Astrocyte of the spinal cord (primary cell): ENCODE measurements around the gene RSAD1.

Experiments used
- DNase-seq: peaks from one replicate; pipeline ENCODE4 v3.0.0; 2011; ENCODE audit warnings: low read depth, low spot score
- H3K4me3 ChIP-seq: 2 replicates; pipeline ENCODE4 v1.5.1; 2011; ENCODE audit warnings: low read depth, mild to moderate bottlenecking, low read length, moderate library complexity
- in situ Hi-C: cut with HindIII; loops from 2 replicates; pipeline ENCODE4 v1.10.0; 2017; ENCODE audit warnings: low sequenced_read_pairs
- TF ChIP-seq, protein P1 (sequence below): IDR thresholded peaks from 2 replicates; pipeline ENCODE4 v1.5.1; 2012; ENCODE audit warnings: low read depth, mild to moderate bottlenecking, low read length, inconsistent platforms

RSAD1 gene

DNA sequence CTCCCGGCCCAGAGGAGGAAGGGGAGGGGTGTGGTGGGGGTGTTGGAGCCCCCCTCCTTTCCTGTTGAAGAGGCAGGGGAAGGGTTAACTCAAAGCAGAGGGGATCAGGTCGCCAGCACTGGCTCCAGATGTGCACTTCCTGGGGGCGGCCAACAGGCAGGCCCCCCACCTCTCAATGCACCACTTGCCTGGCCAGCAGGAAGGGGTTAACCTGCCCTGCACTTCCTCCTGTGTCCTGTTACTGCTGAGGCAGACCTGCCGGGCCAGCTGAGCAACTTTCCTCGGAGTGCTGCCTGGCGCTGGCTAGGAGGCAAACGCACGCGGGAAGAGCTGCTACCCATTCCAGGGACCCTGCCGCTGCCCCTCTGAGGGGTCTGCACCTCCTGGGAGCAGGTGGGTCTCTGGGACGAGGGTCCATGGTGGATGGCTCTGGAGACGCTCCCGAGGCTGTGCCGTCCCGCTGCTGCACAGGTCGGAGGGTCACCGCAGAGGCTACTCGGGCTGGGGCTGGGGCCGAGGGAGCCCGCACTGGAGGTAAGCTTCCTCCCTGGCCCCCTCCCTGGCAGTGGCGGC lies 53.9 kb downstream of the RSAD1 start, which contains the start of gene EPN3:
Gene EPN3, plus strand, starts transcription at position 284 of the 573 bp plus-strand sequence. CDS start 3,822 bp downstream, outside the sequence.
- no peak within 1 kb of the TSS for H3K4me3 ChIP-seq
- in situ Hi-C loops: no loop called here
- no peak for DNase-seq
- TF ChIP-seq, protein P1, sequence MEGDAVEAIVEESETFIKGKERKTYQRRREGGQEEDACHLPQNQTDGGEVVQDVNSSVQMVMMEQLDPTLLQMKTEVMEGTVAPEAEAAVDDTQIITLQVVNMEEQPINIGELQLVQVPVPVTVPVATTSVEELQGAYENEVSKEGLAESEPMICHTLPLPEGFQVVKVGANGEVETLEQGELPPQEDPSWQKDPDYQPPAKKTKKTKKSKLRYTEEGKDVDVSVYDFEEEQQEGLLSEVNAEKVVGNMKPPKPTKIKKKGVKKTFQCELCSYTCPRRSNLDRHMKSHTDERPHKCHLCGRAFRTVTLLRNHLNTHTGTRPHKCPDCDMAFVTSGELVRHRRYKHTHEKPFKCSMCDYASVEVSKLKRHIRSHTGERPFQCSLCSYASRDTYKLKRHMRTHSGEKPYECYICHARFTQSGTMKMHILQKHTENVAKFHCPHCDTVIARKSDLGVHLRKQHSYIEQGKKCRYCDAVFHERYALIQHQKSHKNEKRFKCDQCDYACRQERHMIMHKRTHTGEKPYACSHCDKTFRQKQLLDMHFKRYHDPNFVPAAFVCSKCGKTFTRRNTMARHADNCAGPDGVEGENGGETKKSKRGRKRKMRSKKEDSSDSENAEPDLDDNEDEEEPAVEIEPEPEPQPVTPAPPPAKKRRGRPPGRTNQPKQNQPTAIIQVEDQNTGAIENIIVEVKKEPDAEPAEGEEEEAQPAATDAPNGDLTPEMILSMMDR: no peak

DNA sequence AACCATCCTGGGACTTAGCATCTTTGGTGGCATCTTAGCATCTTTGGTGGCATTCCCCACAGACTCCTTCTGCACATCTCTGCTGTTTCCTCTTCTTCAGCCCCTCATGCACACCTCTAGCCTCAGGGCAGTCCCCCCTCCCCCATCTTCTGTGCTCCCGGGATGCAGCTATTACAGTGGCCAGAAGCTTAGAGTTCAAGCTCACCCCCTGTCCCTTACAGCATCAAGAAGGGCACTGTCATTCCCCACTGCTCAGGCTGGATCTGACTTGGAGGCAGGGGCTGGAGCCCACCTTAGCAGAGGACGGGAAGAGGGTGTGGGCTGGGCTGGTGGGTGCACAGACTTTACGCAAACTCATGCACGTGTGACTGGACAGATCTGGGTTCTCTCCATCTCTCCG lies 54.5 kb downstream of the RSAD1 start:
- no peak for DNase-seq
- TF ChIP-seq, protein P1: no peak
- H3K4me3 ChIP-seq: no peak overlapping the region
- in situ Hi-C loops: no loop called here

DNA sequence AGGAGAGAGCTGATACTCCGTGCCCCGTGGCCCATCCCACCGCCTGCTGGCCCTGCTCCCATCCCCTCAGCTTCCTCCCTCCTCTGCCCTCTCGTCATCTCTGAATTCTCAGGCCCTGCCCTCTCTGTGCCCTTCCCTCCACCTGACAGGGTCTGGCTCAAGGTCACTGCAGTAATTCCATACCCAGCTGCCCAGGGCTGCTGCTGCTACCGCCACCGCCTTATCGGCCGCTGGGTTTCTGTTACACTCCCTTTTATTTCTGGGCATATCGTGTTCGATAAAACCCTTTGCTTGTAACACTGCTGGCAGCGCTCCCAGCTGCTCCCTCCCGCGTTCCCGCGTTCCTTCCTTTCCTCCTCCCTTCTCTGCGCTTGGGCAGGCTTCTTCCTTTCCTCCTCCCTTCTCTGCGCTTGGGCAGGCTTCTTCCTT lies 55.1 kb downstream of the RSAD1 start:
- H3K4me3 ChIP-seq: no peak overlapping the region
- in situ Hi-C loops: no loop called here

DNA sequence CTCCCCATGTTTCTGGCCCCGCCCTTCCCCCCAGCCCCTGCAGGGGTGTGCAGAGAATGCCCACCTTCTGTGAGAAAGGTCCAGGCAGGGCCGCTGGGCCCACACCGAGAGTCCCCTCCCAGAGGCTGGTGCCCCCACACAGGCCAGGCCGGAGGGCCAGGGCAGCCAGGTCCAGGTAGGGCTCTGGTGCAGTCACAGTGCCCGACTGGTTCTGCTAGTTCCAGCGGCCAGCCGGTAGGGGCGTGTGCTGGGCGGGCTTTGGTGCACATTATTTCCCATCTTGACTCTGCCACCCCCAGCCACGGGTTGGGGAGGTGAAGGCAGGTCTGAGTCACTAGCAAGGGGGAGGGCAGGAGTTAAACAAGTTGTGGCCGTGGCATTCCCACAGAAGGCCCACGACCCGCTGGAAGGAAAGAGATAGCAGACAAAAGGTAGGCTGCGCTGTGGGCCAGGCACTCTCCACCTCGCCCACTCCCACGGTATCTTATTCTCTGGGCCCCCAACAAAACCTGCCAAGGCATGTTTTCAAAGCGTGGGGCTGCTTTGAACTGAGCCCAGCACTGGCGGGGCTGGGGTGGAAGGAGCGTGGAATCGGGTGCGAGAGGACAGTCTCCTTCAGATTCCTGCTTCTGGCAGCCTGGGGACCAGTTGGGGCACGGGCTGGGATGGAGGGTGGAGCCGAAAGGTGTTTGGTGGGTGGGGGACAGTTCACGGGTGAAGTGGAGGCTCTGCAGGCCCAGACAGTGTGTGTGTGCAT lies 55.7 kb downstream of the RSAD1 start:
- no peak for DNase-seq
- TF ChIP-seq, protein P1: peak; percentile 51
- in situ Hi-C loops: no loop called here
- H3K4me3 ChIP-seq: no peak overlapping the region

More for the DNA sequence above, 55.1 kb downstream of the RSAD1 start:
- no peak for DNase-seq
- TF ChIP-seq, protein P1: no peak

DNA sequence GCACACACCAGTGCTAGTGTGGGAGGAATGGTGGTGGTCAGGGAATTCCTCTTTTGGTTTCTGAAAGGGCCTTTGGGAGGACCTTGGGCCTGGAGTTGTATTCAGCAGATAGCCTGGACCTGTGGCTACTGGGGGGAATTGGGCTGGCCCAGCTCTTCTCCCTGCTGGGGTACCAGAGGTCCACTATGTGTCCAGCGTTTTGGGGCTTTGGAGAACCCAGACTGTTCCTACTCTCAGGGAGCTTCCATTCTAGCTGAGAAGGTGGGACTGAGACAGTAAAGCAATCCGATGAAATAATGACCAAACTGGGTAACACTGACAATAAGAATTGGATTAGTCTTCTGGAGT lies 56.3 kb downstream of the RSAD1 start:
- H3K4me3 ChIP-seq: no peak overlapping the region
- TF ChIP-seq, protein P1: no peak
- no peak for DNase-seq
- in situ Hi-C loops: no loop called here

DNA sequence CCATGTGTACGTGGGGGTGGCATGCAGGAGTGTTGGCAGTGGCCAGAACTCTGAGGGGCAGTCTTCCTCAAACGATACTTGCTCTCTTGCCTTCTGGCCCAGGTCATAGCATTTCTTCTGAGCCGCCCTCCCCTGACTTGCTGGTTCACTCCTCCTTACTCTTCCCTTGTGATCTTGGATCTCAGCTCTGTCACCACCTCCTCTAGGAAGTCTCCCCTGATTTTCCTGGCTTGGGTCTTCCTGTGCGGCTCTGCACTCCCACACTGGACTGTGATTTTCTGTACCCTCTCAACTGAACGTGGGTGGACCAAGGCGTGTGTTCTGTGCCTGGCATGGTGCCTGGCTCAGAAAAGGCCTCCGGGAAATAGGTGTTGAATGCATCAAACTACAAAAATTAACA lies 56.7 kb downstream of the RSAD1 start:
- TF ChIP-seq, protein P1: no peak
- no peak for DNase-seq
- no peak overlapping the region for H3K4me3 ChIP-seq
- in situ Hi-C loops: no loop called here
